Left forelimb (tissue), 1 donor: ENCODE measurements around the gene CTDSPL2.
"Not testable (repeated sequence)": the region's sequence is repeated elsewhere in the genome, so short reads cannot be mapped to it uniquely, and the experiment has no call there.

Experiments
- DNase-seq: peaks from one replicate; pipeline ENCODE4 v3.0.0-alpha.2; 2018; ENCODE audit warnings: low spot score

Gene CTDSPL2

DNA sequence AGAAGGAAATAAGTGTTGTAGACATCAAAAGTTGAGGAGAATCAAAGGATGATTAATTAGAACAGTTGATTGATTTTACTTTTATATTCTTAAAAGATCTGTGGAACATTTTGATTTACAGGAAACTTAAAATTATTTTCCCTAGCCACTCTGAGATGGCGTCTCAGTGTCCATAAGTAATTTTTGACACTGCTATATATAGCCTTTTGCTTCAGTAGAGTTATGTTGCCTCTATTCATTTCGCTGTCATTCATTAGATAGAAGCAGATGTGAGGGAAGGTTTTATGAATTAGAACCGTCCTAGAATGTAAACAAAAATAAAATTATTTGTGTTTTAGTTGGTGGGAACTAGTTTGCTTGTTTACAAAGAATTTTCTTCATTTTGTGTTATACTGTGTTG, 58.5 kb downstream of the CTDSPL2 start:
- DNase-seq = no peak

- no peak for DNase-seq
These were observed 62.0 kb downstream of the CTDSPL2 start for GRCh38 chr15:44489464-44489863.

- no peak for DNase-seq
These were observed 63.2 kb downstream of the CTDSPL2 start for GRCh38 chr15:44490622-44491021.

GRCh38 chr15:44492040-44492439, 64.6 kb downstream of the CTDSPL2 start:
- DNase-seq = no peak

- no peak for DNase-seq
These were observed 65.2 kb downstream of the CTDSPL2 start for GRCh38 chr15:44492672-44493071.

- DNase-seq = no peak
These were observed 68.1 kb downstream of the CTDSPL2 start for GRCh38 chr15:44495562-44495961.

DNA sequence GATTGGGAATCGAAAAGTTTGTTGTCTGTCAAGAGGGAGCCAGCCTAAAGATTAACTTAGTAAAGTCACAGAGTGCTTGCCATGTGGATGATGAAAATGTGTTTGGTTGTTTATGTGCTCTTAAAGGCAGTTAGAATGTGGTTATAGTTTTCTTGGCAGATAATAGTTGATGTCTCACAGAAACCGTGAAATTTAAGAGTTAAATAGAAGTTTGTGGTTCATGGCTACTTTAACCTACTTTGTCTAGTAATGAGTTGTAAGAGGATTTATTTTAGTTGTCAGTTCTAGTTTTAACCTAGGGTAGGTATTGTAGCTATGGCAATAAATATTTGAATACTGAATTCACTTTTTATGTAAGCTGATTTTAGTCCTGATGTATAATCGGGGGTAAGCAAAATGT, 73.1 kb downstream of the CTDSPL2 start:
- DNase-seq = no peak

DNA sequence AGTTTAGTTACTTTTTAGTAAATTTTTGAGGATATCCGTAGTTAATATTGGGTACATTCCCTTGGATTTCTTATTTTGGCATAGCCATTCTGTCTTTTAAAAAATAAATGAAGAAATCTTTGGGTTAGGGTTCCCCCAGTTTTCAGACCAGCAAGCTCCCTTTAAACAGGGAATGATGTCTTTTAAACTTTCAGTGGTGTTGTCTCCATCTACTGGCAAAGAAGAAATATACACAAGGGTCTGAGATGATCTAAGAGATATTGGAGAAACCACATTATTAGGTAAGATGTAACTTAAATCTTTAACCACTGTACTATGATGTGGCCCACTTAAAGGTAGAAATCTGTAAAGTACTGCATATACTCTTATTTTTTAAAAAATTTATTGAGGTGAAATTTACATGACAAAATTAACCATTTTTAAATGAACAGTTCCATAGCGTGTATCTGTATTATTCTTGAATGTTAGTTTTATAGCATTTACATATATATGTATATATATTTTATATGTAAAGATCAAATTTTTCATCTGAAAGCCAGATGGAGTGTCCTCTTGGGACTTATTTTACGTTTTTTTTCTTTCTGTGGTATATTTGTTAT, 74.4 kb downstream of the CTDSPL2 start:
- no peak for DNase-seq

- DNase-seq = no peak
These were observed 89.0 kb downstream of the CTDSPL2 start for GRCh38 chr15:44516436-44516835.

GRCh38 chr15:44519537-44519936, 92.1 kb downstream of the CTDSPL2 start:
- DNase-seq = no peak

GRCh38 chr15:44525018-44525417, 97.6 kb downstream of the CTDSPL2 start:
- DNase-seq = no peak

DNA sequence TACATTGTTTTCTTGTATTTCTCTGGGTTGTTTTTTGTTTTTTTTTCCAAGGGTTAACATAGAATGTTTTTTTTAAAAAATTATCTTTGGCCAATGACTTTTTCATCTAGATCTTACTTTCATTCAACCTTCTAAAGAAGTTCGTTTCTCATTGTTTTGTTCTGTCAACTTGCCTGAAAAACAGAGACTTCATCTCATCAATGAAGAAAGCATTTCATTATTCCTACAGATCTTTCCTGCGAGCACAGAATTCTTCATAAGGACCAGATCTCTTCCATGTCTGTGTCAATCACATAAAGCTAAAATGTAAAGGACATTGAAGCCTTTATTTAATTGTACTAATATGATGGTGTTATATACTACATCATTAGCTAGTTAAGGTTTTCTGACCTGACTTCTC, 99.8 kb downstream of the CTDSPL2 start:
- no peak for DNase-seq

DNA sequence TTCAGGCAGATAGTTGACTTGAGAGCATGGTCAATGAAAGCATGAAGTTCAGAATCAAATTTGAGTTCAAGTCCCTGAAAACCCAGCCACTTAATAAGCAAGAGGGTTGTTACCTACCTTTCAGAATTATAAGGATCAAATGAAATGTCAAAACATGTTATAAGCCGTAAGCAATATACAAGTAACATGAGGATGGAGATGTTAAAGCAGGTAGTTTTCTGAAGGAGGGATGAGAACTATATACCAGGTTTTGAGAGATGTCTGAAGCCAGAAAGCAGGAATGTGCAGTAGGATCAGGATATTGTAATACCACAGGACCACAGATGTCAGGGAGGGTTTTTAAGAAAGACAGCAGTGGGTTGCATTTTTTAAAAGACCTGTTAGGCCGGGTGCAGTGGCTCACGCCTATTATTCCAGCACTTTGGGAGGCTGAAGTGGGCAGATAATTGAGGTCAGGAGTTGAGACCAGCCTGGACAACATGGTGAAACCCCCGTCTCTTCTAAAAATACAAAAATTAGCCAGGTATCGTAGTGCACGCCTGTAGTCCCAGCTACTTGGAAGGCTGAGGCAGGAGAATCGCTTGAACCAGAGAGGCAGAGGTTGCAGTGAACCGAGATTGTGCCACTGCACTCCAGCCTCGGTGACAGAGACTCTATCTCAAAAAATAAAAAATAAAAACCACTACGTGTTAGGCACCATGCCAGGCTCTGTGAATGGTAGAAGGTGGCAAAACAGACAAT, 102.6 kb downstream of the CTDSPL2 start:
- no peak for DNase-seq

DNA sequence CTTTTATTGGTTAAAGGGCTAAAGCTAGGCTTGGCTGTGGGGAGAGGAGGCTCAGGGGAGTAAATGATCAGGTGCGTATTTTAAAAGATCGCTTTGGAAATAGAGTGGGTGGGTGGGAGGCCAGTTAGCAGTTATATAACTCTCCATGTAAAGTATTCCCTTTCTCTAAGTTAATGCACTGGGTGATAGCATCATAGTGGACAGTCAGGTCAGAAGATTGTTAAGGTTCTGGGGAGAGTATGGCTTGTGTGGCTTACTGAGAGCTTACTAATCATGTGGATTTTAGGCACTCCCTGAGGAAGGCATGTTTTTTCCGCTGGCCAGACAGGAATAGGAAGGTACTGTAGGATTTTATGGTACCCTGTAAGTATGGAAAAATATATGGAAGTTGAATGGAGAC, 103.2 kb downstream of the CTDSPL2 start:
- no peak for DNase-seq

- DNase-seq = not testable (repeated sequence)
These were observed 104.8 kb downstream of the CTDSPL2 start for GRCh38 chr15:44532275-44532674.

DNA sequence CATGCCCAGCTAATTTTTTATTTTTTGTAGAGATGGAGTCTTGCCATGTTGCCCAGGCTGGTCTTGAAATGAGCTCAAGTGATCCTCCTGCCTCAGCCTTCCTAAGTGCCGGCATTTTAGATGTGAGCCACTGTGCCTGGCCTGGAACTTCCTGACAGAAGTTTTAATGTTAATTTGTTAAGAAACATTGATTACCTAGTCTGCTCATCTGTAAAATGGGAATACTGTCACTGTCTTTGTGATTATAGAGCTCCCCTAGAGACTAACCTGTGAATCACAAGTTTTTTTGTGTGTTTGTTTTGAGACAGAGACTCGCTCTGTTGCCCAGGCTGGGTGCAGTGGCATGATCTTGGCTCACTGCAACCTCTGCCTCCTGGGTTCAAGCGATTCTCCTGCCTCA, 105.3 kb downstream of the CTDSPL2 start:
- no peak for DNase-seq

DNA sequence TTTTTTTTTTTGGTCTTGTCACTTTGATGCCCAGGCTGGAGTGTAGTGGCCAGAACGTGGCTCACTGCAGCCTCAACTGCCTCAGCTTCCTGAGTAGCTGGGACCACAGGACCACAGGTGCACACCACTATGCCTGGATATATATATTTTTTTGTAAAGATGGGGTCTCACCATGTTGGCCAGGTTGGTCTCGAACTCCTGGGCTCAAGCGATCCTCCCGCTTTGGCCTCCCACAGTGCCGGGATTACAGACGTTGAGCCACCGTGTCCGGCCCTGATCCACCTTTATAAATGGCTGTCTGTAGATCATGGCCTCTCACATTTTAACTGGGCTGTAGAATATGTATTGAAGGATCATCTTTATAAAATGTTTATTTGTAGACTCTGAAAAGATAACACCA, 107.7 kb downstream of the CTDSPL2 start:
- DNase-seq = no peak

DNA sequence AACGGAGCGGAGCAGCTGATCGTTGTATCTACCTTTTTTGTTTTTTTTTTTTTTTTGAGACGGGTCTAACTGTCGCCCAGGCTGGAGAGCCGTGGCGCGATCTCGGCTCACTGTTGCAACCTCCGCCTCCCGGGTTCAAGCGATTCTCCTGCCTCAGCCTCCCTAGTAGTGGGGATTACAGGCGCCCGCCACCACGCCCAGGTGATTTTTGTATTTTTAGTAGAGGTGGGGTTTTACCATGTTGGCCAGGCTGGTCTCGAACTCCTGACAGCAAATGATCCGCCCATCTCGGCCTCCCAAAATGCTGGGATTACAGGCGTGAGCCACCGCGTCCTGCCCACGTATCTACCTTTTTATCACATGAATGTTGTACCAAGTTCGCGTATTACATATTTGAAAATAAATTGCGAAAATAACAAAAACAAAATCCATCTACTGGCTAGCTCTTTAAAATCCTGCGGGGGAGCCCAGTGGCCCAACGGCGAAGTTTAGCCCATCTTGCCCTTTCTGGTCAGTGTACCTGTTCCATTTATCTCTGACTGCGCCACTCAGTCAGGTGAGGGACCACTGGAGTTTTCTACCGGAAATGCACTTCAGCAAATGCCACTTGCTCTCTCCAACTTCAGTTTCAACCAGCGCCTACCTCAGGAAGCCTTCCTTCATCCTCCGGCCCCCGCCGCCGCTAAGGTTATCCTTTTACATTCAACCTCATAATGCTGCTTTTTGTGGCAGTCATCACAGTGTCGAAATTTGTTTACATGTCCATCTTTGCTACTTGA, 108.3 kb downstream of the CTDSPL2 start:
- no peak for DNase-seq

DNA sequence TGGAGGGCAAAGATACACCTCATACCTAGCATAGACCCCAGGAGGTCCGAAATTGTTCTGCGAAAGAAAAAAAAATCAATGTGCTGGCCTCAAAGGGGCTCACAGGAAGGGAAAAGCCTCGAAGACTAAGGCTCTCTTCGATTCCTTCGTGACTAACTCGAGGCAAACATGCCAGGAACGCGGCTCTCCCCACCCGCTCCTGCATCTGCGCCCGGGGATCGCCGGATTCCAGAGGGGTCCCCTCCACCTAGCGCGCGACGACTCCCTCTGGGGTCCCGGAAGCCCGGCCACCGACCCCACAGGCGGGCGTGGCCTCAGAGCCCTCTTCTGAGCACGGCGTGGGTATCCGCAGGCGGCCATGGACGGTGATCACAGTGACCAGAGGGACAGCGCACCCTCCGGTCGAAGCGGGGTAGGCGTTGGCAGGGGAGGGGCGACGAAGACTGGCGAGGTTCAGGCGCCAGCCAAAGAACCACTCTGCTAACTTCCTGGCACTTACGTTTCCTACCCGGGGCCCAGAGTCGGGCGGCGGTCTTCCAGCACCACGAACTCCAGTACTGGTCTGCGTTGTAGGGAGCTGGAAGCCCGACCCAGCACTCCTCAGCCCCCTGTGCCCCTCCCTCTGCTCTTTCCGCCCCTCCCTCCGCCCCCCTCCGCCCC, 109.0 kb downstream of the CTDSPL2 start:
- peak; percentile 96 for DNase-seq

GRCh38 chr15:44536962-44537734, 109.7 kb downstream of the CTDSPL2 start, which contains the start of gene EIF3J:
Gene EIF3J (plus strand): TSS chr15:44537147. CDS start chr15:44537195, 48 bp downstream.
- DNase-seq = peak; percentile 72

- no peak for DNase-seq
These were observed 110.4 kb downstream of the CTDSPL2 start for GRCh38 chr15:44537735-44538240.
